ENCODE results near the gene PSMA6.

- TF ChIP-seq POLR2A (IDR thresholded peaks at IDR 0.05) (no peak), CTCF (IDR thresholded peaks at IDR 0.05) (no peak)
Observed at GRCh38 chr14:35298351-35298750, 6.2 kb downstream of the PSMA6 start.
